Heart right ventricle (tissue), 16 donors: ENCODE results near the gene LGALS4. TPM values are rescaled to one million over a fixed set of nuclear protein-coding genes. Genes with fewer than 3 reads are reported as not detected.
A peak's percentile ranks its signal among the peaks of the same experiment; 100 is the strongest.
"Not testable (repeated sequence)": the region's sequence is repeated elsewhere in the genome, so short reads cannot be mapped to it uniquely, and the experiment has no call there.

Source experiments
- ATAC-seq, 8 donors: fragments of 200-7000 bp; cut with Tn5 transposase; one replicate each; pipeline ENCODE4 v1.9.1; 2020; ENCODE audit warnings: mild to moderate bottlenecking in 8 of 8, moderate library complexity in 8 of 8, moderate number of reproducible peaks in 1 of 8
- DNase-seq, 2 donors: peaks; one replicate each; pipeline ENCODE4 v3.0.0-alpha.2; 2020
- H3K27ac ChIP-seq, 10 donors: fragments of 200-600 bp; sonication (generic) in 2 of 10; one replicate each; pipeline versions ENCODE4 v1.5.0 to v1.8.0; 2020 to 2022; ENCODE audit warnings: mild to moderate bottlenecking in 3 of 10
- H3K27me3 ChIP-seq, 7 donors: fragments of 200-600 bp; one replicate each; pipeline ENCODE4 v1.8.0; 2021 to 2022; ENCODE audit warnings: mild to moderate bottlenecking in 2 of 7
- H3K36me3 ChIP-seq, 9 donors: fragments of 200-600 bp; sonication (generic) in 1 of 9; one replicate each; pipeline versions ENCODE4 v1.5.0 to v1.8.0; 2020 to 2022; ENCODE audit warnings: mild to moderate bottlenecking in 2 of 9
- H3K4me1 ChIP-seq, 9 donors: fragments of 200-600 bp; sonication (generic) in 1 of 9; one replicate each; pipeline versions ENCODE4 v1.5.0 to v1.8.0; 2020 to 2022; ENCODE audit warnings: mild to moderate bottlenecking in 4 of 9
- H3K4me3 ChIP-seq, 10 donors: fragments of 200-600 bp; sonication (generic) in 2 of 10; one replicate each; pipeline versions ENCODE4 v1.5.0 to v1.8.0; 2020 to 2022; ENCODE audit warnings: mild to moderate bottlenecking in 7 of 10, moderate library complexity in 2 of 10
- H3K9me3 ChIP-seq, 11 donors: fragments of 200-600 bp in 10 of 11; sonication (generic) in 2 of 11; one replicate each; pipeline versions ENCODE4 v1.5.0 to v1.8.0; 2013 to 2022; ENCODE audit warnings: mild to moderate bottlenecking in 2 of 11, control low read depth in 1 of 11, moderate library complexity in 1 of 11
- CTCF ChIP-seq, 9 donors: fragments of 200-600 bp; sonication (generic) in 2 of 9; IDR thresholded peaks; one replicate each; pipeline versions ENCODE4 v1.5.0 to v1.8.0; 2021 to 2022; ENCODE audit warnings: antibody characterized with exemption in 9 of 9, mild to moderate bottlenecking in 5 of 9, moderate library complexity in 1 of 9
- WGBS, 2 donors: extraction: QIAGEN DNeasy Blood & Tissue Kit; methylation state at CpG; one replicate each; pipeline ENCODE4 v1.1.7; 2013; ENCODE audit warnings: inconsistent platforms in 1 of 2; 5-methylcytosine and 5-hydroxymethylcytosine counted together
- intact Hi-C, 10 donors: fragments of 100-400 bp; cut with DNase I; formaldehyde crosslinking; loops; one replicate each; pipeline versions ENCODE4 v1.11.1 to v1.14.2; 2022
- polyA plus RNA-seq, 2 donors: library from polyadenylated mRNA; stranded (reverse); fragments of 200-250 nt; gene quantifications; one replicate each; pipeline ENCODE4 v1.2.3, GENCODE V29; 2013
- total RNA-seq, 10 donors: library from RNA; stranded (reverse); fragmentation: NEBNext Ultra II Directional in 3 of 10; extraction: Animal tissue kit (Norgen Biotek cat#: 25700) in 3 of 10; gene quantifications; one replicate each; pipeline versions ENCODE4 v1.2.1 to v1.2.4, GENCODE V29; 2021 to 2023
- donor health status: Arrhythmogenic right ventricular cardiomyopathy.
- donor health status: ischemic (EF 13 %, LVEDD 7.1; RV severe dilation, severe dysfunction).
- donor health status: healthy with polysubstance abuse.
- donor health status: DM: no; HTN: yes; CAD: no.
- donor health status: DM: no; HTN: no; CAD: no.
- donor health status: ischemic (EF 25% LVEDD 6.9; RV normal size, moderate dysfunction).
- donor health status: ischemic (EF 25% LVEDD 5.7; RV mildly dilated, moderate dysfunction).
- donor health status: healthy.
- donor health status: DM: yes; HTN: yes; CAD: no.
- donor health status: Ischemic cardiomyopathy.
- donor health status: ischemic (EF 35%, LVEDD 5.7; RV mildly dilated, moderate dysfunction).
- donor health status: nonischemic (EF 11% LVEDD 7.7; RV severe dilation, severe dysfunction).
- donor health status: DM: yes; HTN: yes; CAD: no.
- donor health status: PGD.
- donor health status: ischemic (EF 29% LVEDD 5.4; RV normal size, mild dysfunction).
- donor health status: nonischemic (EF 23%, LVEDD 6.1; RV moderate dilation, normal function).

The LGALS4 gene
- total and polyA plus RNA-seq, 12 donors, result 0.16 to 2.6 (median 0.81) TPM; not detected in 2

- Histone ChIP-seq H3K9me3 (no peaks in the 10 kb centered on the region), H3K36me3 (no peaks in the 10 kb centered on the region), H3K27ac (no peak overlapping the region), H3K4me1 (no peaks in the 10 kb centered on the region), H3K27me3 (peaks cover 0 to 8% (median 4%) of the 10 kb centered on the region in 7 donors), H3K4me3 (no peak overlapping the region)
- no peak for TF ChIP-seq CTCF (IDR thresholded peaks at IDR 0.05)
- no peak for DNase-seq
- intact Hi-C loops, result no loop called here
- no peak for ATAC-seq
- 72 to 88% methylated on average over 3 of the region's 3 CpGs for WGBS, 2 donors
Observed at GRCh38 chr19:38784224-38784623, 28.5 kb downstream of the LGALS4 start.

GRCh38 chr19:38782212-38782611, 30.5 kb downstream of the LGALS4 start:
- not testable (repeated sequence) for DNase-seq

GRCh38 chr19:38781058-38781457, 31.7 kb downstream of the LGALS4 start:
- Histone ChIP-seq H3K27ac (no peak overlapping the region), H3K4me1 (no peaks in the 10 kb centered on the region), H3K9me3 (no peaks in the 10 kb centered on the region), H3K27me3 (peaks cover 0 to 11% (median 4%) of the 10 kb centered on the region in 7 donors), H3K36me3 (no peaks in the 10 kb centered on the region), H3K4me3 (no peak overlapping the region)
- intact Hi-C loops, result no loop called here
- TF ChIP-seq CTCF (IDR thresholded peaks at IDR 0.05), result no peak
- DNase-seq, result no peak
- WGBS, 2 donors, result 47 to 56% methylated on average over 7 of the region's 7 CpGs
- peak in 1 of 8 donors; percentile 29 for ATAC-seq

More at GRCh38 chr19:38782212-38782611, 30.5 kb downstream of the LGALS4 start:
- H3K4me1 ChIP-seq, H3K9me3 ChIP-seq, H3K4me3 ChIP-seq, H3K36me3 ChIP-seq, ATAC-seq, H3K27ac ChIP-seq, intact Hi-C loops: not testable (repeated sequence)
- H3K27me3 ChIP-seq, result peaks cover 0 to 11% (median 4%) of the 10 kb centered on the region in 7 donors
- WGBS, 2 donors, result 90% methylated on average over 13 of the region's 13 CpGs

GRCh38 chr19:38780443-38780842, 32.3 kb downstream of the LGALS4 start:
- no peak for ATAC-seq
- Histone ChIP-seq H3K36me3 (no peaks in the 10 kb centered on the region), H3K27ac (no peak overlapping the region), H3K4me3 (no peak overlapping the region), H3K4me1 (no peaks in the 10 kb centered on the region), H3K9me3 (no peaks in the 10 kb centered on the region), H3K27me3 (peaks cover 0 to 11% (median 4%) of the 10 kb centered on the region in 7 donors)
- intact Hi-C loops, result no loop called here
- WGBS, 2 donors, result 91 to 93% methylated on average over 7 of the region's 7 CpGs
- no peak for TF ChIP-seq CTCF (IDR thresholded peaks at IDR 0.05)
- no peak for DNase-seq

- 52 to 62% methylated on average over 7 of the region's 7 CpGs for WGBS, 2 donors
- Histone ChIP-seq H3K9me3 (no peaks in the 10 kb centered on the region), H3K36me3 (no peaks in the 10 kb centered on the region), H3K27me3 (peaks cover 0 to 11% (median 4%) of the 10 kb centered on the region in 7 donors), H3K4me1 (no peaks in the 10 kb centered on the region), H3K27ac (no peak overlapping the region), H3K4me3 (no peak overlapping the region)
- no peak for TF ChIP-seq CTCF (IDR thresholded peaks at IDR 0.05)
- DNase-seq (no peak), ATAC-seq (no peak)
- intact Hi-C loops, result loop anchor here in 1 of 10 donors (2.0 kb wide), 1 partner anchor 22 kb away; no protein-coding TSS in a partner anchor
Observed at GRCh38 chr19:38778733-38779132, 34.0 kb downstream of the LGALS4 start.
